Cardiac fibroblast (primary cell): Measurements from ENCODE around the gene CYP4A22.
A peak's percentile ranks its signal among the peaks of the same experiment; 100 is the strongest.

Source experiments
- DNase-seq, 2 donors: peaks; one replicate each; pipeline versions ENCODE4 v3.0.0 to v3.0.0-alpha.2; 2010; ENCODE audit warnings: low read depth in 2 of 2
- H3K4me3 ChIP-seq, 2 donors: replicated peaks in 1 of 2; 1 replicate in 1 of 2; 2 replicates in 1 of 2; pipeline ENCODE4 v1.5.1; 2011; ENCODE audit warnings: low read depth in 2 of 2, low read length in 2 of 2, mild to moderate bottlenecking in 2 of 2, moderate library complexity in 1 of 2
- TF ChIP-seq, protein P1 (sequence below): IDR thresholded peaks from one replicate; pipeline ENCODE4 v1.5.1; 2011; ENCODE audit warnings: low read depth, mild to moderate bottlenecking, low read length, inconsistent platforms

Gene CYP4A22

DNA sequence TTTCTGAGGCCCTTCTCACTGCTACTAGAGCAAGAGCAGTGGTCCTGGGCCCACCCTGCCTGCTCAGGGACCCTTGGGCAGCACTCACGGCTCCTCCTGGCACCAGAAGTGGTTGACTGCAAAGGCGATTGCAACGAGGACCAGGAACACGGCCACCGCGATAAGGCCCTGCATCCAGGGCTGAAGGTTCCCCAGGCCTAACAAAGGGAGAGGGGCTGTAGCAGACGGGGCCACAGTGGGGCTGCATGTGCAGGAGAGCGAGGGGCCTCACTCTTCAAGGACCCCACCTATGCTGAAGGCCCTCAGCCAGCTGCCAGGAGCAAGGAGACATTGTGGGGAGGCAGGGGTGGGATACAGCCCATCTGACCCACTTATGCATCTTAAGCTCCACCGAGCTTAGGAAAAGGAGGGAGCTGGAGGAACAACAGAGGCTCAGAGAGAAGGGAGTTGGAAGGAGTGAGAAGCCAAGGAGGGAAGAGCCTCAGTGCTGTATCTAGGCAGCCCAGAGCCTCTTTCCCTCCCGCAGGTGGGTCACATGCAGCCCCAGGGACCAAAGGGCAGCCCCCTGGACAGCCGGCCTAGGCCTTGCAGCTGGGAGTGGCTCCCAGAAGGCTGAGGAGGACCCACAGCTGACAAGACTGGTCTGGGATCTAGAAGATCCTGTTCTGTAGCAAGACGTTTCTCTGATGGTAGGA, 50.1 kb downstream of the CYP4A22 start:
- H3K4me3 ChIP-seq = no peak overlapping the region
- TF ChIP-seq, protein P1, sequence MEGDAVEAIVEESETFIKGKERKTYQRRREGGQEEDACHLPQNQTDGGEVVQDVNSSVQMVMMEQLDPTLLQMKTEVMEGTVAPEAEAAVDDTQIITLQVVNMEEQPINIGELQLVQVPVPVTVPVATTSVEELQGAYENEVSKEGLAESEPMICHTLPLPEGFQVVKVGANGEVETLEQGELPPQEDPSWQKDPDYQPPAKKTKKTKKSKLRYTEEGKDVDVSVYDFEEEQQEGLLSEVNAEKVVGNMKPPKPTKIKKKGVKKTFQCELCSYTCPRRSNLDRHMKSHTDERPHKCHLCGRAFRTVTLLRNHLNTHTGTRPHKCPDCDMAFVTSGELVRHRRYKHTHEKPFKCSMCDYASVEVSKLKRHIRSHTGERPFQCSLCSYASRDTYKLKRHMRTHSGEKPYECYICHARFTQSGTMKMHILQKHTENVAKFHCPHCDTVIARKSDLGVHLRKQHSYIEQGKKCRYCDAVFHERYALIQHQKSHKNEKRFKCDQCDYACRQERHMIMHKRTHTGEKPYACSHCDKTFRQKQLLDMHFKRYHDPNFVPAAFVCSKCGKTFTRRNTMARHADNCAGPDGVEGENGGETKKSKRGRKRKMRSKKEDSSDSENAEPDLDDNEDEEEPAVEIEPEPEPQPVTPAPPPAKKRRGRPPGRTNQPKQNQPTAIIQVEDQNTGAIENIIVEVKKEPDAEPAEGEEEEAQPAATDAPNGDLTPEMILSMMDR = no peak
- no peak for DNase-seq

DNA sequence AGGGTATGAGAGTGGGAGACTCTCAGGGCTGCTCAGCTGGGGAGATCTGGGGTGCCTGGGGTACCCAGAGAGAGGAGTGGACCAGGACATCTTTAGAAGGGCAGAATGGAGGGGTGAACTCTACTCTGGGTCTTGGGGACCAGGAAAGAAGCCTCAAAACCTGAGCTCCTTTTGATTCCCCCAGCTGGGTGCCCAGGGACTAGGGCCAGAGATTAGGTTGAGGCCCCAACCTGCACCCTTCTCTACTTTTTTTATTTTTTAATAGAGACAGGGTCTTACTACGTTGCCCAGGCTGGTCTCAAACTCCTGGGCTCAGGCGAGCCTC, 50.6 kb downstream of the CYP4A22 start:
- DNase-seq = no peak
- TF ChIP-seq, protein P1 = no peak
- no peak overlapping the region for H3K4me3 ChIP-seq

DNA sequence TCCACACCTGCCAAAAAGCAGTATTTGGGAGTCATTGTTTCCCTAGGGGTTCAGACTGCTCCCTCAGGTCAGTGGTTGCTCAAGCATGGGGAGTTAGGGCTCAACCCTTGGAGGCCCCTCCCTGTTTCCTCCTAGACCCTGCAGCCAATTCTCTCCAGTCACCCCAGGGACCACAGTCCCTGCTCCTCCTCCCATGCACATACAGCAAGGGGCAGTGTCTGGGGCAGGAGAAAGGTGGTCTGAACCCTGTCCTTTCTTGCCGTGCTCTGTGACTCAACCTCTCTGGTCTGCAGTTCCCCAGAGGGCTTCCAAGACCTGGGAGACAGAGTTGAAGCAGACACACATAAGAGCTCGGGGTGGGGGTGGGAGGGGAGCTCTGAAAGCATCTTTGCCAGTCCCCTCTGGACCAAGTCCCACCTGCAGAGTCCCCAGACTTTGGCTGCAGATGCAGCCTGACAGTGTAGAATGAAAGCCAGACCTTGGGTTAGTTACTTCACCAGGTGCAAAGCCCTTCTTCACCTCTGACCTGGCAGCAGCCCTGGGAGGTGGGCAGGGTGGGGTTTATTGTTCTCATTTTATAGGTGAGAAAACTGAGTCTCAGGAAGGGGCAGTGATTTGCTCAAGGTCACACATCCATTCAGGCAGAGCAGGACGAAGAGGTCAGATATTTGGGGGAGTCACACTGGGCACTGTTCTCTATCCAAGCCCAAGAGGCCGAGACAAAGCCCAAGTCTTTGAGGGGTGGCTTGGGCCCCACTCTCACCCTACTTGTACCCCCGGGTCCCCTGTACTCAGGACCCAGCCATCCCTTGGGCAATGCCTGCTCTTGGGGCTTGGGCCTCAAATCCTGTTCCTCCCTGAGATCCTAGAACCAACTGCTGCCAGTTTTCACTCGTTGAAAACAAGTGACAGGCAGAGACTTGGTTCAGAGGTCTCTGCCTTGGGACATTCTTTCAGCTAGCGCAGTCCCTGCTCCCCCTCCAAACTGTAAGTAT, 51.8 kb downstream of the CYP4A22 start:
- DNase-seq = no peak
- TF ChIP-seq, protein P1 = no peak
- H3K4me3 ChIP-seq = no peak overlapping the region

DNA sequence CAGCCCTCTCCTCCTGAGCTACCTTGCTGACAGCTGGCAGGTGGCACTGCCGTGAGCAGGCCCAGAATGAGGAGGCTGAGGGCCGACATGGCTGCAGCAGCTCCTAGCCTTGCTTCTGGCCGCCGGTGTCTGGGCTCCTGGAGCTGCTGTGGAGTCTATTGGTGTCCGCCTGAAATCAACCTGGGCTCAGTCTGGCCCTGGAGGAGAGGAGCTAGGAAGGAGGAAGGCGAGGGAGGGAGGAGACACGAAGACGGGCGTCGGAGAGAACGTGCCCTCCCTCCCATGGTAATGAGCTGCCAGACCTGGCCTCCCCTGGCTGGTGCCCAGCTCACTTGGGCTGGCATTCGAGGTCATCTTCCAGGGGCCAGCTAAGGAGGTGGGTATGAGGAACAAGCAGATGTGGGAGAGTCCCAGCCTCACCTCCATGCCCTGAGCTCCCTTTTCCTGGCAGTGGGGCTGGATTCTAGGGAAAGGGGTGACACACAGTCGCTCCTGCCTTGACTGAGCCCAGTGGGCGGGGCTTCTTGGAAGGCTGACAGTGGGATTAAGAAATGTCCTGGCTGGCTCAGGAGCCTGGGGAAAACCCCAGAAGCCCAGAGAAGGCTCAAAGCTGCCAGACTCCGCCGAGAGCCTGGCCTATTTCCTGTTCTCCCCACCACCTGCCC, 52.7 kb downstream of the CYP4A22 start, which contains the start of gene PDZK1IP1:
Gene PDZK1IP1, minus strand, starts transcription at position 193 of the 665 bp plus-strand sequence. Its CDS starts 104 bp downstream, at position 89.
- DNase-seq = peak; percentile 85 to 93
- TF ChIP-seq, protein P1 = no peak
- H3K4me3 ChIP-seq = no peak within 1 kb of the TSS

DNA sequence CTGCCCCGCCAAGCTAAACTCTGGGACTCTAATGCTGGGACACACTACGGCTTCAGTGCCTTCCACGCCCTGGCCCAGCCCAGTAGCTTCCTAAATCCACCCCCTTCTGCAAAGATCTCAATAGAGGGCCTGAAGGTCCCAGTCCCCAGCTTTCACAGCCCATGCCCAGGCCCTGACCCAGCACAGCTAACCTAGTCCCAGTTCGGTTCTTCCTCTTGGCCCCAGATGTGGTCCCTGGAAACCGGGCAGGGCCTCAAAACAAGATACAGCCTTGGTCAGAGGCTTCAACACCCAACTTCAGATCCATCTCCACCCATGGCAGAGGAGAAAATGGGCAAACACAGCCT, 53.2 kb downstream of the CYP4A22 start:
- no peak for DNase-seq
- TF ChIP-seq, protein P1 = no peak
- no peak overlapping the region for H3K4me3 ChIP-seq

DNA sequence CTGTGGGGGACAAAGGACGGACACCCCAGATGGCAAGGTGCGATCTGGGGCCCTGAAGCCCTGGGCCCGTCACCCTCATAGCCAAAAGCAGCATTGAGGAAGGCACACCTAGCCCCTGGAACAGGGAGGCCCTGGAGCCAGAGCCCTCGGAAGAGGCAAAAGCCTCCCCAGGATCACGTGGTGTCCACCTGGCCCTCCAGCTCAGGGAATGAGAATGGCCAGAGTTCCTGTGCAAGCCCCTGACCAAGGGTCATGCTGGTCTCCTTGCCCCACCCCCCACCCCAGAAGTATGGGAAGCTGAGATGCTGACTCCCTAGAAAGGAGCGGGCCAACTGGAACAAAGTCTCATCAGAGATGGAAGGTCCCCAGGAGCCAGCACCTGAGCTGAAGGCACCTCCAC, 53.6 kb downstream of the CYP4A22 start:
- no peak for DNase-seq
- H3K4me3 ChIP-seq = no peak overlapping the region
- TF ChIP-seq, protein P1 = no peak
